ENCODE results near the gene KLHDC7B. TPM values are rescaled to one million over a fixed set of nuclear protein-coding genes. Genes with fewer than 3 reads are reported as not detected.

The KLHDC7B gene
- total and polyA plus RNA-seq, 2 of the 13 experiments (the other 11 are each of a cell fraction or from before 2014, with no cell fraction given) = 0.11 TPM; not detected in 1

DNA sequence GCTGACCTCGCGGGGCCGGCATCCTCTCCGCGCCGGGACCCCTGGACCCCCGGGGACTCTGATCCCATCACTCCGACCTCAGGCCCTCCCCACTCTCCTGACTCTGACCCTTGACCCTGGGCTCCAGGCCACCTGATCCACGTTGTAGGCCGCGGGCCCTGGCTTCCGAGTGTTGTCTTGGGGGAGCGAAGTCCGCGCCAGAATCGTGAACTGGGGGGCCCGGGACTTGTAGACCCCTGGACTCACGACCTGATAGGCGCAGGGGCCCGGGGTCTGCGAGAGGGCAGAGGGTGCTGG, 15.2 kb upstream of the KLHDC7B start (continued):
- no peak for TF ChIP-seq KIAA2018 (CRISPR knock-in tag; IDR thresholded peaks at IDR 0.05; ENCODE audit: borderline replicate concordance)
- TF ChIP-seq MATR3 (CRISPR knock-in tag; IDR thresholded peaks at IDR 0.05) = no peak
- TF ChIP-seq RAD51 (IDR thresholded peaks at IDR 0.05; ENCODE audit: borderline replicate concordance) = no peak
- TF ChIP-seq, protein P1, sequence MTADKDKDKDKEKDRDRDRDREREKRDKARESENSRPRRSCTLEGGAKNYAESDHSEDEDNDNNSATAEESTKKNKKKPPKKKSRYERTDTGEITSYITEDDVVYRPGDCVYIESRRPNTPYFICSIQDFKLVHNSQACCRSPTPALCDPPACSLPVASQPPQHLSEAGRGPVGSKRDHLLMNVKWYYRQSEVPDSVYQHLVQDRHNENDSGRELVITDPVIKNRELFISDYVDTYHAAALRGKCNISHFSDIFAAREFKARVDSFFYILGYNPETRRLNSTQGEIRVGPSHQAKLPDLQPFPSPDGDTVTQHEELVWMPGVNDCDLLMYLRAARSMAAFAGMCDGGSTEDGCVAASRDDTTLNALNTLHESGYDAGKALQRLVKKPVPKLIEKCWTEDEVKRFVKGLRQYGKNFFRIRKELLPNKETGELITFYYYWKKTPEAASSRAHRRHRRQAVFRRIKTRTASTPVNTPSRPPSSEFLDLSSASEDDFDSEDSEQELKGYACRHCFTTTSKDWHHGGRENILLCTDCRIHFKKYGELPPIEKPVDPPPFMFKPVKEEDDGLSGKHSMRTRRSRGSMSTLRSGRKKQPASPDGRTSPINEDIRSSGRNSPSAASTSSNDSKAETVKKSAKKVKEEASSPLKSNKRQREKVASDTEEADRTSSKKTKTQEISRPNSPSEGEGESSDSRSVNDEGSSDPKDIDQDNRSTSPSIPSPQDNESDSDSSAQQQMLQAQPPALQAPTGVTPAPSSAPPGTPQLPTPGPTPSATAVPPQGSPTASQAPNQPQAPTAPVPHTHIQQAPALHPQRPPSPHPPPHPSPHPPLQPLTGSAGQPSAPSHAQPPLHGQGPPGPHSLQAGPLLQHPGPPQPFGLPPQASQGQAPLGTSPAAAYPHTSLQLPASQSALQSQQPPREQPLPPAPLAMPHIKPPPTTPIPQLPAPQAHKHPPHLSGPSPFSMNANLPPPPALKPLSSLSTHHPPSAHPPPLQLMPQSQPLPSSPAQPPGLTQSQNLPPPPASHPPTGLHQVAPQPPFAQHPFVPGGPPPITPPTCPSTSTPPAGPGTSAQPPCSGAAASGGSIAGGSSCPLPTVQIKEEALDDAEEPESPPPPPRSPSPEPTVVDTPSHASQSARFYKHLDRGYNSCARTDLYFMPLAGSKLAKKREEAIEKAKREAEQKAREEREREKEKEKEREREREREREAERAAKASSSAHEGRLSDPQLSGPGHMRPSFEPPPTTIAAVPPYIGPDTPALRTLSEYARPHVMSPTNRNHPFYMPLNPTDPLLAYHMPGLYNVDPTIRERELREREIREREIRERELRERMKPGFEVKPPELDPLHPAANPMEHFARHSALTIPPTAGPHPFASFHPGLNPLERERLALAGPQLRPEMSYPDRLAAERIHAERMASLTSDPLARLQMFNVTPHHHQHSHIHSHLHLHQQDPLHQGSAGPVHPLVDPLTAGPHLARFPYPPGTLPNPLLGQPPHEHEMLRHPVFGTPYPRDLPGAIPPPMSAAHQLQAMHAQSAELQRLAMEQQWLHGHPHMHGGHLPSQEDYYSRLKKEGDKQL (CRISPR knock-in tag; IDR thresholded peaks at IDR 0.05; ENCODE audit: low read depth) = peak; percentile 20; the same call in 1 of the 2 replicates
- TF ChIP-seq, protein P2, sequence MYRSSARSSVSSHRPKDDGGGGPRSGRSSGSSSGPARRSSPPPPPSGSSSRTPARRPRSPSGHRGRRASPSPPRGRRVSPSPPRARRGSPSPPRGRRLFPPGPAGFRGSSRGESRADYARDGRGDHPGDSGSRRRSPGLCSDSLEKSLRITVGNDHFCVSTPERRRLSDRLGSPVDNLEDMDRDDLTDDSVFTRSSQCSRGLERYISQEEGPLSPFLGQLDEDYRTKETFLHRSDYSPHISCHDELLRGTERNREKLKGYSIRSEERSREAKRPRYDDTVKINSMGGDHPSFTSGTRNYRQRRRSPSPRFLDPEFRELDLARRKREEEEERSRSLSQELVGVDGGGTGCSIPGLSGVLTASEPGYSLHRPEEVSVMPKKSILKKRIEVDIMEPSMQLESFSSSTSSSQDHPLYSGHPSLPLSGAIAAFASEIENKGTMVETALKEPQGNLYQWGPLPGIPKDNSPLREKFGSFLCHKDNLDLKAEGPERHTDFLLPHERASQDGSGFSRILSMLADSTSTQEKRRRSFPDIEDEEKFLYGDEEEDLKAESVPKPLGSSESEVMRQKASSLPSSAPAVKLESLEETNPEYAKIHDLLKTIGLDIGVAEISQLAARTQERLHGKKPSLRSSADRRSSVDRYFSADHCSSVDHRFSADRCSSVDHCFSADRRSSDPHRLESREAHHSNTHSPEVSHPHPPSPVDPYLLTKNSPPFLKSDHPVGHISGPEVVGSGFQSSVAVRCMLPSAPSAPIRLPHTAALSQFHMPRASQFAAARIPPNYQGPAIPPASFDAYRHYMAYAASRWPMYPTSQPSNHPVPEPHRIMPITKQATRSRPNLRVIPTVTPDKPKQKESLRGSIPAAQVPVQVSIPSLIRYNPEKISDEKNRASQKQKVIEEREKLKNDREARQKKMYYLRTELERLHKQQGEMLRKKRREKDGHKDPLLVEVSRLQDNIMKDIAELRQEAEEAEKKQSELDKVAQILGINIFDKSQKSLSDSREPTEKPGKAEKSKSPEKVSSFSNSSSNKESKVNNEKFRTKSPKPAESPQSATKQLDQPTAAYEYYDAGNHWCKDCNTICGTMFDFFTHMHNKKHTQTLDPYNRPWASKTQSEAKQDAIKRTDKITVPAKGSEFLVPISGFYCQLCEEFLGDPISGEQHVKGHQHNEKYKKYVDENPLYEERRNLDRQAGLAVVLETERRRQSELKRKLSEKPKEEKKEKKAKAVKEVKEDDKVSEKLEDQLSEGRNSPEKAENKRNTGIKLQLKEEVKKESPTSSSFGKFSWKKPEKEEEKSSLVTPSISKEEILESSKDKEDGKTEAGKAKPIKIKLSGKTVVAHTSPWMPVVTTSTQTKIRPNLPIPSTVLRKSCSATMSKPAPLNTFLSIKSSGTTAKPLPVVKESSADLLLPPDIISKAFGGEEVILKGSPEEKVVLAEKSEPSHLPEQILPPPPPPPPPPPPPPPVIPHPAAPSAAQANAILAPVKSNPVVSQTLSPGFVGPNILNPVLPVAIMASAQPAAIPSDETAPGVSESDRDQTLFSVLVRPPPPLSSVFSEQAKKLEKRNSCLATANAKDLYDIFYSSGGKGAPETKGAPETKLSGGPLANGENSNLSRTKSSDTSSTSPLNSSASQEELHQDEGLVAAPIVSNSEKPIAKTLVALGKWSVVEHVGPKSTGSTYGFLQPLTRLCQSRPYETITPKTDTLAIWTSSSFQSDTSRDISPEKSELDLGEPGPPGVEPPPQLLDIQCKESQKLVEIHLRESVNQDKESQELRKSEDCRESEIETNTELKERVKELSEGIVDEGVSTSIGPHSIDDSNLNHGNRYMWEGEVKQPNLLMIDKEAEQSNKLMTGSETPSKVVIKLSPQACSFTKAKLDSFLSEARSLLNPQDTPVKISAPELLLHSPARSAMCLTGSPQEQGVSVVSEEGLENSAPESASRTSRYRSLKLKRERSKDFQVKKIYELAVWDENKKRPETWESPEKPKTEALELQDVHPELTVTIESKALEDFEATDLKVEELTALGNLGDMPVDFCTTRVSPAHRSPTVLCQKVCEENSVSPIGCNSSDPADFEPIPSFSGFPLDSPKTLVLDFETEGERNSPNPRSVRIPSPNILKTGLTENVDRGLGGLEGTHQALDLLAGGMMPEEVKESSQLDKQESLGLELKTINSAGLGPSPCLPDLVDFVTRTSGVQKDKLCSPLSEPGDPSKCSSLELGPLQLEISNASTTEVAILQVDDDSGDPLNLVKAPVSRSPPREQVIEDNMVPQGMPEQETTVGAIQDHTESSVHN (CRISPR knock-in tag; IDR thresholded peaks at IDR 0.05) = 0 out of 2 replicates have a peak, but pooled peaks have one; percentile 3
- TF ChIP-seq SAFB2 (CRISPR knock-in tag; IDR thresholded peaks at IDR 0.05; ENCODE audit: borderline replicate concordance, low read depth) = no peak
- TF ChIP-seq ZSCAN20 (CRISPR knock-in tag; IDR thresholded peaks at IDR 0.05; ENCODE audit: borderline replicate concordance) = no peak
